CD14-positive monocyte (primary cell): ENCODE measurements around the gene PLEKHM2. TPM values are rescaled to one million over a fixed set of nuclear protein-coding genes. Genes with fewer than 3 reads are reported as not detected.

ENCODE experiments used
- DNase-seq, 3 donors: peaks; one replicate each; pipeline ENCODE4 v3.0.0-alpha.2; 2011 to 2022
- H2AFZ ChIP-seq: 2 replicates; pipeline ENCODE4 v1.6.0; 2012; ENCODE audit warnings: mild to moderate bottlenecking, low read depth, low read length, inconsistent platforms; ENCODE audit not compliant: insufficient read depth, poor library complexity, severe bottlenecking
- H3K27ac ChIP-seq, 2 donors: 1 replicate in 1 of 2; 2 replicates in 1 of 2; pipeline ENCODE4 v1.5.1; 2012 to 2013; ENCODE audit warnings: low read length in 2 of 2, control low read depth in 1 of 2, inconsistent platforms in 1 of 2, low read depth in 1 of 2, mild to moderate bottlenecking in 1 of 2
- H3K27me3 ChIP-seq, 2 donors: one replicate each; pipeline versions ENCODE4 v1.6.0 to v1.6.1; 2011 to 2013; ENCODE audit warnings: low read length in 2 of 2; ENCODE audit not compliant: control insufficient read depth in 2 of 2, insufficient read depth in 2 of 2
- H3K36me3 ChIP-seq, 2 donors: replicated peaks in 1 of 2; 1 replicate in 1 of 2; 2 replicates in 1 of 2; pipeline versions ENCODE4 v1.5.1 to v1.6.1; 2012 to 2013; ENCODE audit warnings: low read length in 2 of 2, control low read depth in 1 of 2, inconsistent platforms in 1 of 2, mild to moderate bottlenecking in 1 of 2; ENCODE audit not compliant: insufficient read depth in 2 of 2, control insufficient read depth in 1 of 2
- H3K4me1 ChIP-seq, 2 donors: 1 replicate in 1 of 2; 2 replicates in 1 of 2; pipeline versions ENCODE4 v1.5.1 to v1.6.1; 2012 to 2013; ENCODE audit warnings: low read length in 2 of 2, control low read depth in 1 of 2, inconsistent platforms in 1 of 2, mild to moderate bottlenecking in 1 of 2, moderate library complexity in 1 of 2; ENCODE audit not compliant: insufficient read depth in 2 of 2, control insufficient read depth in 1 of 2
- H3K4me2 ChIP-seq: replicated peaks from 2 replicates; pipeline ENCODE3; 2012; ENCODE audit warnings: low read length, moderate library complexity, mild to moderate bottlenecking; ENCODE audit not compliant: poor library complexity, severe bottlenecking; ENCODE audit errors: extremely low read depth
- H3K4me3 ChIP-seq, 3 experiments: fragments of 200-600 bp in 1 of 3; sonication (generic) in 1 of 3; replicated peaks in 1 of 3; 1 replicate in 2 of 3; 2 replicates in 1 of 3; pipeline ENCODE4 v1.5.1; 2011 to 2013; ENCODE audit warnings: low read length in 3 of 3, mild to moderate bottlenecking in 3 of 3, control low read depth in 2 of 3, low read depth in 2 of 3, inconsistent platforms in 1 of 3, moderate library complexity in 1 of 3
- H3K79me2 ChIP-seq: 2 replicates; pipeline ENCODE4 v1.6.0; 2012; ENCODE audit warnings: mild to moderate bottlenecking, control low read depth, inconsistent platforms, low read length, moderate library complexity; ENCODE audit not compliant: insufficient read depth
- H3K9ac ChIP-seq: 2 replicates; pipeline ENCODE4 v1.6.0; 2017; ENCODE audit warnings: low read length, mild to moderate bottlenecking; ENCODE audit not compliant: insufficient read depth, poor library complexity, severe bottlenecking
- H3K9me3 ChIP-seq, 2 donors: replicated peaks in 1 of 2; 1 replicate in 1 of 2; 2 replicates in 1 of 2; pipeline versions ENCODE4 v1.5.1 to v1.6.1; 2012 to 2013; ENCODE audit warnings: low read length in 2 of 2, control low read depth in 1 of 2; ENCODE audit not compliant: control insufficient read depth in 1 of 2, insufficient read depth in 1 of 2
- H4K20me1 ChIP-seq: 2 replicates; pipeline ENCODE4 v1.6.0; 2012; ENCODE audit warnings: mild to moderate bottlenecking, low read length, control low read depth, moderate library complexity; ENCODE audit not compliant: insufficient read depth
- H3K27ac Mint-ChIP-seq, 7 donors: one replicate each; pipeline ENCODE4 v1.8.0; 2020; ENCODE audit warnings: mild to moderate bottlenecking in 7 of 7, mixed read lengths in 7 of 7, moderate library complexity in 6 of 7, inconsistent platforms in 2 of 7
- H3K27me3 Mint-ChIP-seq, 3 donors: one replicate each; pipeline ENCODE4 v1.8.0; 2021 to 2022; ENCODE audit warnings: low read depth in 3 of 3, mild to moderate bottlenecking in 3 of 3, mixed read lengths in 3 of 3, moderate library complexity in 3 of 3, inconsistent platforms in 1 of 3
- H3K36me3 Mint-ChIP-seq, 2 donors: one replicate each; pipeline ENCODE4 v1.8.0; 2020; ENCODE audit warnings: mixed read lengths in 2 of 2, inconsistent platforms in 1 of 2, mild to moderate bottlenecking in 1 of 2
- H3K4me1 Mint-ChIP-seq: one replicate; pipeline ENCODE4 v1.8.0; 2020; ENCODE audit warnings: mild to moderate bottlenecking, mixed read lengths
- H3K4me3 Mint-ChIP-seq, 2 donors: one replicate each; pipeline ENCODE4 v1.8.0; 2020; ENCODE audit warnings: mild to moderate bottlenecking in 2 of 2, mixed read lengths in 2 of 2, moderate library complexity in 1 of 2
- H3K9me3 Mint-ChIP-seq, 7 donors: one replicate each; pipeline ENCODE4 v1.8.0; 2020 to 2022; ENCODE audit warnings: mixed read lengths in 7 of 7, mild to moderate bottlenecking in 6 of 7, moderate library complexity in 6 of 7, inconsistent platforms in 2 of 7
- WGBS: methylation state at CpG from one replicate; pipeline ENCODE4 v1.1.5; 2013; ENCODE audit warnings: missing lambda C conversion rate; ENCODE audit not compliant: insufficient coverage; 5-methylcytosine and 5-hydroxymethylcytosine counted together
- intact Hi-C, 2 donors: fragments of 100-400 bp; cut with micrococcal nuclease; formaldehyde crosslinking; loops; one replicate each; pipeline versions ENCODE4 v1.15.0 to v1.15.1; 2023
- polyA plus RNA-seq, 3 donors: library from polyadenylated mRNA; depleted of rRNA in 1 of 3; unstranded in 2 of 3; stranded (reverse) in 1 of 3; fragments of 300-500 nt in 2 of 3; fragments of >200 nt in 1 of 3; fragmentation: Illumina TruSeq in 2 of 3; gene quantifications; 1 replicate in 2 of 3; 2 replicates in 1 of 3; pipeline ENCODE4 v1.2.3, GENCODE V29; 2012 to 2021
- TF ChIP-seq, protein P1 (sequence below): fragments of 200-600 bp; IDR thresholded peaks from one replicate; pipeline ENCODE4 v1.8.0; 2022; ENCODE audit warnings: antibody characterized with exemption, mild to moderate bottlenecking

The PLEKHM2 gene
- polyA plus RNA-seq, 3 donors, result 4.0 to 79.3 (median 5.8) TPM

DNA sequence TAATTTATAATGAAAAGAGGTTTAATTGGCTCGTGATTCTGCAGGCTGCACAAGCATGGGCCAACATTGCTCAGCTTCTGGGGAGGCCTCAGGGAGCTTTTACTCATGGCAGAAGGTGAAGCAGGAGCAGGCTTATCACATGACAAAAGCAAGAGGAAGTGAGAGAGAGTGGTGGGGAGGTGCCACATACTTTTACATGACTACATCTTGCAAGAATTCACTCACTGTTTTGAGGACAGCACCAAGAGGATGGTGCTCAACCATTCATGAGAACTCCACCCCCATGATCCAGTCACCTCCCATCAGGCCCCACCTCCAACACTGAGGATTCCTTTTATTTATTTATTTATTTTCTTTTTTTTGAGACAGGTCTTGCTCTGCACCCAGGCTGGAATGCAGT is 5.5 kb upstream of the PLEKHM2 start:
- peak; percentile 55 to 82 (median 62) for DNase-seq
- Histone ChIP-seq H3K4me3 (no peak overlapping the region), H3K9me3 (no peaks in the 10 kb centered on the region), H3K79me2 (peaks cover 1% of the 10 kb centered on the region), H3K27ac (no peak overlapping the region), H2AFZ (no peak overlapping the region), H3K27me3 (no peaks in the 10 kb centered on the region), H3K4me1 (peaks cover 31 to 51% of the 10 kb centered on the region in 2 donors), H3K9ac (no peak overlapping the region), H4K20me1 (no peaks in the 10 kb centered on the region), H3K36me3 (no peaks in the 10 kb centered on the region), H3K4me2 (no peak overlapping the region)
- Mint-ChIP-seq H3K9me3 (peaks cover 0 to 7% (median 0%) of the 10 kb centered on the region in 7 donors), H3K27me3 (peaks cover 0 to 5% (median 1%) of the 10 kb centered on the region in 3 donors), H3K36me3 (no peaks in the 10 kb centered on the region), H3K4me1 (peaks cover 57% of the 10 kb centered on the region), H3K4me3 (no peak overlapping the region), H3K27ac (peak overlapping the region in 4 of 7 donors; percentile 53 to 62 (median 56))
- intact Hi-C loops, result no loop called here
- TF ChIP-seq, protein P1, sequence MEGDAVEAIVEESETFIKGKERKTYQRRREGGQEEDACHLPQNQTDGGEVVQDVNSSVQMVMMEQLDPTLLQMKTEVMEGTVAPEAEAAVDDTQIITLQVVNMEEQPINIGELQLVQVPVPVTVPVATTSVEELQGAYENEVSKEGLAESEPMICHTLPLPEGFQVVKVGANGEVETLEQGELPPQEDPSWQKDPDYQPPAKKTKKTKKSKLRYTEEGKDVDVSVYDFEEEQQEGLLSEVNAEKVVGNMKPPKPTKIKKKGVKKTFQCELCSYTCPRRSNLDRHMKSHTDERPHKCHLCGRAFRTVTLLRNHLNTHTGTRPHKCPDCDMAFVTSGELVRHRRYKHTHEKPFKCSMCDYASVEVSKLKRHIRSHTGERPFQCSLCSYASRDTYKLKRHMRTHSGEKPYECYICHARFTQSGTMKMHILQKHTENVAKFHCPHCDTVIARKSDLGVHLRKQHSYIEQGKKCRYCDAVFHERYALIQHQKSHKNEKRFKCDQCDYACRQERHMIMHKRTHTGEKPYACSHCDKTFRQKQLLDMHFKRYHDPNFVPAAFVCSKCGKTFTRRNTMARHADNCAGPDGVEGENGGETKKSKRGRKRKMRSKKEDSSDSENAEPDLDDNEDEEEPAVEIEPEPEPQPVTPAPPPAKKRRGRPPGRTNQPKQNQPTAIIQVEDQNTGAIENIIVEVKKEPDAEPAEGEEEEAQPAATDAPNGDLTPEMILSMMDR, result no peak
- no CpG with 5 or more reads among the region's 1 CpG for whole genome bisulfite sequencing

DNA sequence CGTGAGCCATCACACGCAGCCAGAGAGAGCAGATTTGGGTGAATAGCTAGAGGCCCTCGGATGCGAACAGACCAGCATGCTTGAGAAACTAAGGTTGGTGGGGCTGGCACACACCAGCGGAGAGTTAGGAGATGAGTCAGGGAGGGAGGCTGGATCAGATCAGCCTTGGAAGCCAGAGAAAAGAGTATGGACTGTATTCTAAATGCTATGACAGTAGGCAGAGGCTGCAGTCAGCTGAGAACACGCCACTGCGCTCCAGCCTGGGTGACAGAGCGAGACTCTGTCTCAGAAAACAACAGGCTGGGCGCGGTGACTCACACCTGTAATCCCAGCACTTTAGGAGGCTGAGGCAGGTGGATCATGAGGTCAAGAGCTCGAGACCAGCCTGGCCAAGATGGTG is 4.0 kb upstream of the PLEKHM2 start:
- Histone ChIP-seq H3K4me3 (no peak overlapping the region), H3K4me2 (no peak overlapping the region), H3K36me3 (no peaks in the 10 kb centered on the region), H4K20me1 (peaks cover 3% of the 10 kb centered on the region), H3K9ac (no peak overlapping the region), H3K4me1 (peaks cover 40 to 45% of the 10 kb centered on the region in 2 donors), H3K27ac (peak overlapping the region; percentile 33 to 79), H3K9me3 (no peaks in the 10 kb centered on the region), H3K27me3 (no peaks in the 10 kb centered on the region), H3K79me2 (peaks cover 14% of the 10 kb centered on the region), H2AFZ (no peak overlapping the region)
- Mint-ChIP-seq H3K4me3 (no peak overlapping the region), H3K27me3 (peaks cover 0 to 5% (median 1%) of the 10 kb centered on the region in 3 donors), H3K27ac (peak overlapping the region; percentile 48 to 93 (median 83)), H3K36me3 (no peaks in the 10 kb centered on the region), H3K4me1 (peaks cover 48% of the 10 kb centered on the region), H3K9me3 (peaks cover 0 to 7% (median 0%) of the 10 kb centered on the region in 7 donors)
- no peak for DNase-seq
- 98% methylated on average over 10 of the region's 11 CpGs for whole genome bisulfite sequencing
- TF ChIP-seq, protein P1, result no peak
- intact Hi-C loops, result loop anchor here (5.0 kb wide), 1 partner anchor 63 kb away; the partner anchor contains the start of gene DDI2 (in 2 of the 2)
